Neural crest cell (in vitro differentiated cells): ENCODE data around the gene AMT. TPM values are rescaled to one million over a fixed set of nuclear protein-coding genes. Genes with fewer than 3 reads are reported as not detected.
A peak's percentile ranks its signal among the peaks of the same experiment; 100 is the strongest.

Source experiments
- DNase-seq: peaks from one replicate; pipeline ENCODE4 v3.0.0; 2021; ENCODE audit warnings: low read depth, mixed read lengths, low spot score
- H3K27ac Mint-ChIP-seq: one replicate; pipeline ENCODE4 v1.8.0; 2021; ENCODE audit warnings: mild to moderate bottlenecking, mixed read lengths; ENCODE audit not compliant: unreplicated experiment
- H3K27me3 Mint-ChIP-seq: 2 replicates; pipeline ENCODE4 v1.8.0; 2021; ENCODE audit warnings: low read depth, mild to moderate bottlenecking, mixed read lengths
- H3K36me3 Mint-ChIP-seq: 2 replicates; pipeline ENCODE4 v1.8.0; 2021; ENCODE audit warnings: low read depth, mild to moderate bottlenecking, mixed read lengths
- H3K4me1 Mint-ChIP-seq: 2 replicates; pipeline ENCODE4 v1.8.0; 2021; ENCODE audit warnings: mixed read lengths
- H3K4me3 Mint-ChIP-seq: one replicate; pipeline ENCODE4 v1.8.0; 2021; ENCODE audit warnings: mild to moderate bottlenecking, mixed read lengths
- H3K9me3 Mint-ChIP-seq: 2 replicates; pipeline ENCODE4 v1.8.0; 2021; ENCODE audit warnings: mixed read lengths
- total RNA-seq: library from RNA; stranded (reverse); gene quantifications from 2 replicates; pipeline ENCODE4 v1.2.1, GENCODE V29; 2021
- TF ChIP-seq, protein P1 (sequence below): fragments of 200-600 bp; sonication (generic); conservative IDR thresholded peaks from 2 replicates; pipeline ENCODE4 v1.5.0; 2021; ENCODE audit warnings: antibody characterized with exemption, mild to moderate bottlenecking

Gene AMT
- total RNA-seq, 1 donor from 2014 or later = 14.0 TPM

DNA sequence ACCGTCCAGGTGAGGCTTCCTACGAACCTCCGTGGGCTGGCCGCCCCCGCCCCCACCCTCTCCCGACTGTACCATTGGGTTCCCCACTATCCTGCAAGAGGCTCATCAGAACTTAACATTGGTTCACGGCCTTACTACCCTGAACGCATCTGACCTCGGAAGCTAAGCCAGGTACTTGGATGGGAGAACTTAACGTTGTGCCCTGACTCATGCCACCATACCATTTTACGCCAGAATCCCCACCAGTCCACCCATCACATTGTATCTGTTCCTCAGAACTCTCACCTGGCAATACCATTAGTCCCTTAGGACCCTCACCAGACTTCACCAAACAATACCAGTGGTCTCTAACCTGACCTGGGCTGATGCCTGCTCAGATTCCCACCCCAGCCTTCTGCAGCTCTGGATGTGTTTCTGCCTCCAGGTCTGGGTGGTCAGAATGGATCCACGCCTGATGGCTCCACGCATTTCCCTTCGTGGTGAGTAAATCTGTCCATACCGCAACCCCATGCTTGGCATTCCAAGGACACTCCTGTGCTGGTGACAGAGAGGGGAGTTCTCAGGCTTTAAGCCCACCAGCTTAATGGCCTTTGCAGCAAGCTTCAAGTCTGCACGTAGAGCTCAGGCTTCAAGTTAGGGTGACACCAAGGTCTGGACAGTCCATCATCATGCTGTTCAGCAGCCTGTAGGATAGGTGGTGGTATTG, 9.5 kb downstream of the AMT start:
- no peak for DNase-seq
- TF ChIP-seq, protein P1, sequence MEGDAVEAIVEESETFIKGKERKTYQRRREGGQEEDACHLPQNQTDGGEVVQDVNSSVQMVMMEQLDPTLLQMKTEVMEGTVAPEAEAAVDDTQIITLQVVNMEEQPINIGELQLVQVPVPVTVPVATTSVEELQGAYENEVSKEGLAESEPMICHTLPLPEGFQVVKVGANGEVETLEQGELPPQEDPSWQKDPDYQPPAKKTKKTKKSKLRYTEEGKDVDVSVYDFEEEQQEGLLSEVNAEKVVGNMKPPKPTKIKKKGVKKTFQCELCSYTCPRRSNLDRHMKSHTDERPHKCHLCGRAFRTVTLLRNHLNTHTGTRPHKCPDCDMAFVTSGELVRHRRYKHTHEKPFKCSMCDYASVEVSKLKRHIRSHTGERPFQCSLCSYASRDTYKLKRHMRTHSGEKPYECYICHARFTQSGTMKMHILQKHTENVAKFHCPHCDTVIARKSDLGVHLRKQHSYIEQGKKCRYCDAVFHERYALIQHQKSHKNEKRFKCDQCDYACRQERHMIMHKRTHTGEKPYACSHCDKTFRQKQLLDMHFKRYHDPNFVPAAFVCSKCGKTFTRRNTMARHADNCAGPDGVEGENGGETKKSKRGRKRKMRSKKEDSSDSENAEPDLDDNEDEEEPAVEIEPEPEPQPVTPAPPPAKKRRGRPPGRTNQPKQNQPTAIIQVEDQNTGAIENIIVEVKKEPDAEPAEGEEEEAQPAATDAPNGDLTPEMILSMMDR = no peak
- no peaks in the 10 kb centered on the region for H3K36me3 Mint-ChIP-seq
- no peaks in the 10 kb centered on the region for H3K27me3 Mint-ChIP-seq
- H3K4me3 Mint-ChIP-seq = peak overlapping the region; percentile 97
- peaks cover 30% of the 10 kb centered on the region for H3K4me1 Mint-ChIP-seq
- H3K27ac Mint-ChIP-seq = peak overlapping the region; percentile 81
- no peaks in the 10 kb centered on the region for H3K9me3 Mint-ChIP-seq

DNA sequence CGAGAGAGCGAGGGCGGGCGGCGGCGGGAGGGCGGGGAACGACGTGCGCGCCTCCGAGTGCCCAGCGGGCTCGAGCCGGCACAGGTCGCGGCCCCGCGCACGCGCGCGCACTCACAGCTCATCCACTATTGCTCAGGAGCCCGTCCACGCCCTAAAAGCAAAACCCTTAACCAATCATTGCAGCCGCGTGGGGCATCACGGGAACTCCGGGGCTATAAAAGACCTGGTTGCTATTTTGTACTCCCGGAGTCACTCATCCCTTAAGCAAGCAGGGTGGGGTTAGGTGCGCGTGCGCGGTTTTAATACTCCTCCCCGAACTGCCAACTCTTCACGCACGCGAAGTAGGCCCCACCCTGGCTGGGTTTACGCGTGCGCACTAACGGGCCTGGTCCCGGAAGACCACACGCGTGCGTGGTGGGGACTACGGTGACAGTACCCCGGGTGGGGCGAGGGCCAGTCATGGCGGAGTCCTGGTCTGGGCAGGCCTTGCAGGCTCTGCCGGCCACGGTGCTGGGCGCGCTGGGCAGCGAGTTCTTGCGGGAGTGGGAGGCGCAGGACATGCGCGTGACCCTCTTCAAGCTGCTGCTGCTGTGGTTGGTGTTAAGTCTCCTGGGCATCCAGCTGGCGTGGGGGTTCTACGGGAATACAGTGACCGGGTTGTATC, 10.2 kb downstream of the AMT start, which contains the start of the genes RHOA and TCTA:
Gene RHOA, minus strand, starts transcription at position 9 of the 664 bp plus-strand sequence. CDS start 36,387 bp downstream, outside the sequence.
Gene TCTA, plus strand, starts transcription at position 456 of the 664 bp plus-strand sequence. Its CDS starts 4 bp downstream, at position 460.
- H3K9me3 Mint-ChIP-seq = no peaks in the 10 kb centered on the region
- H3K27ac Mint-ChIP-seq = peak within 1 kb of the TSS; percentile 97
- H3K27me3 Mint-ChIP-seq = no peaks in the 10 kb centered on the region
- no peaks in the 10 kb centered on the region for H3K36me3 Mint-ChIP-seq
- H3K4me1 Mint-ChIP-seq = peaks cover 34% of the 10 kb centered on the region
- TF ChIP-seq, protein P1 = no peak
- peak within 1 kb of the TSS; percentile 98 for H3K4me3 Mint-ChIP-seq
- peak; percentile 92 for DNase-seq

DNA sequence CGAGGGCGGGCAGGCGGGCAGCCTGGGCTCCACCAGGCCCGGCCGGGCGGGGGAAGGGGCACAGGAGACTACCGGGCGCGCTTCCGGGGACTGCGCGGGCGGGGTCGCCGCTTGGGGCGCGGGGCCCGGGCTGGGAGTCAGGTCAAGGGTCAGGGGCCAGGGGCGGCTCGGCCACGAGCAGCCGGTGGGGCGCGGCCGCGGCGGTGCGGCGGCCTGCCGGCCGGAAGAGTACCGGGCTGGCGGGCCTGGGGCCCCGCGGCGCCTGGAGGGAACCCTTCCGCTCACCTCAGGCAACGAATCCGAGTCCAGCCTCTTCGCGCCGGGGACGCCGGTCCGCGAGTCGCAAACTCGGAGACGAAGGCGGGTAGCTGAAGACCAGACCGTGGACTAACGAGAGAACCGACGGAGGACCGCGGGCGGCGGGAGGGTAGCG, 10.7 kb downstream of the AMT start:
- H3K4me1 Mint-ChIP-seq = peaks cover 35% of the 10 kb centered on the region
- DNase-seq = no peak

DNA sequence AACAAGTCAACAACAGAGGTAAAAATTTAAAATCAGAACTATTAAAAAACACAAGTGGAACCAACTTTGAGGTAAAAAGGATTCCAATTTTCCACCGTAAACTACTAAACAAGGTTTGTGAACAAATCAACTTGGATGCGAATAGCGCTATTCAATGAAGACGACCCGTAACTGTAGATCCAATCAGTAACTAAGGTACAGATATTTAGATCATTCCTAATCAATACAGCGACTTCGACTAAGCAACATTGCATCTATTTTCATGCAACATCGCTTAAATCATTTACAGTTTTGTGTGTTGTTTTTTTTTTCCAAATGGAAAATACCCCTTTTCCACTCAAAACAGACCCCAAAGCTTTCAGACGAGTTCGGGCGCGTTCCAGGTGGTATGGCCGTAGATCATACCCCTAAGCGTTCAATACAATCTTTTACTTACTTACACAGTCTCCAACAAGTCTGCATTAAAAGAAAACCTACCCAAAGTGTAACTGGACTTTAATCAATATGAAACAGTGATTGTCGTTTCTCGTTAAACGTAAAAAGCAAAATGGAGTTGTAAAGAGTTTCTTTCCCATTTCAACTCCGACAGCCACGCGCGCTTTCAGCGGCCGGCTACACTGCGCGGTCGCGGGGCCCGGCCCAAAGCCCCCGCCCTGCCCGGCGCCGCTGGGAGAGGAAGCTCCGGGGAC, 11.3 kb downstream of the AMT start:
- TF ChIP-seq, protein P1 = no peak
- Mint-ChIP-seq H3K27me3 (no peaks in the 10 kb centered on the region), H3K36me3 (no peaks in the 10 kb centered on the region), H3K27ac (peak overlapping the region; percentile 97), H3K4me1 (peaks cover 41% of the 10 kb centered on the region), H3K4me3 (peak overlapping the region; percentile 98), H3K9me3 (no peaks in the 10 kb centered on the region)
- no peak for DNase-seq

More for the DNA sequence above, 10.7 kb downstream of the AMT start:
- Mint-ChIP-seq H3K9me3 (no peaks in the 10 kb centered on the region), H3K27ac (no peak overlapping the region), H3K4me3 (peak overlapping the region; percentile 98), H3K27me3 (no peaks in the 10 kb centered on the region), H3K36me3 (no peaks in the 10 kb centered on the region)
- TF ChIP-seq, protein P1 = no peak

DNA sequence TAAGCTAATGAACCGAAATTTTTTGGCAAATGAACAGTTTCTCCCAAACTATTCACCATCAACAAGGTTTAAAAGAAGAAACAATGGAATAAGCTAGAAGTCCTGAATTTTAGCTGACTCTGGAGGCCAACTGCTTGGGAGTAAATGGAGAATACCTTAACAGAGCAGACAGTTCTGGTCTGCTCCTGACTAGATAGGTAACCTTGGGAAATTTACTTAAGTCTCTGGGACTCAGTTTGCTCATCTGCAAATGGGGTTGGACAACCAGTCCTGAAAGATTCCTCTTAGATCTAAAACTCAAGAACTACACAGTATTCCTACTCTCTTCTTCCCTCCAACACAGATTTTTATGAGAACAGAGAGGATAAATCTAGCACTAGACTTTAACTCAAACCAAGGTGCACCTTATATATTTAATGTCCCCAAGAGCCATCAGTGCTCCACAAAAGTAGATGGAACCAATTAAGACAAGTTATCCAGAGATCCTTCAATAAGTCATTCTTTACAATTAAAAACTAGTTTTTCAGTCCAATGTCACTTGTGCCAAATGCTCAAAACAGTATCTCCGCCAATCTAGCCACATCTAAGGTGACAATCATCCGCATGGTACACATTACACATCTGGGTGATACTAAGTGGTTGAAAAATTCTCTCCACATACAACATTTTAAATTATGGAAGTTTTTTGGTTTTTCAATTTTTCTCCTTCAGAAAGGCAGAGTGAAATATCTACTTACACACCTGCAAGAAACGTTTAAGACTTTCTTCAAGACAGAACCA, 12.0 kb downstream of the AMT start:
- DNase-seq = no peak
- Mint-ChIP-seq H3K27me3 (no peaks in the 10 kb centered on the region), H3K36me3 (no peaks in the 10 kb centered on the region), H3K9me3 (no peaks in the 10 kb centered on the region), H3K4me3 (peak overlapping the region; percentile 98), H3K4me1 (peaks cover 42% of the 10 kb centered on the region), H3K27ac (no peak overlapping the region)
- TF ChIP-seq, protein P1 = no peak
